ENCODE data around the gene DPYD. TPM values are rescaled to one million over a fixed set of nuclear protein-coding genes. Genes with fewer than 3 reads are reported as not detected.

Gene DPYD
- total and polyA plus RNA-seq, 9 donors: 17.2 to 45.9 (median 38.7) TPM

DNA sequence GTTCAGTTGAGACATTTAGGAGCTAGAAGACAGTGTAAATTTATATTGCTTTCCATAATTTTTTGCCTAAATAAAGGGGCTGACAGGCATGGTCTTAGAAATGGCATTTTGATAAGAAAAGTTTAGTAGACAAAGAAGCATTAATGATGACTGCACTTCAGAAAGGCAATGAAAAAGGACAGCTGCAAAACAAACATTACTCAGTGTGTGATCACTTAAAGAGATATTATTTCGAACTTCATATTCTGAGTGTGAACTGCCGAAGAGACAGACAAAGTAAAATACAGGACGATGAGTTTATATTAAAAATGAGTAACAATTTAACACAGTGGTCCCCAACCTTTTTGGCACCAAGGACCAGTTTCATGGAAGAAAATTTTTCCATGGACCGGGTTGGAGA, 243.1 kb downstream of the DPYD start:
- no peak for DNase-seq
- no peak overlapping the region for H3K27ac ChIP-seq
- no peaks in the 10 kb centered on the region for H3K4me1 ChIP-seq (ENCODE audit: insufficient read depth)
- no peaks in the 10 kb centered on the region for H3K36me3 ChIP-seq
- no peaks in the 10 kb centered on the region for H3K9me3 ChIP-seq
- no peak overlapping the region for H3K4me3 ChIP-seq
- TF ChIP-seq, protein P1, sequence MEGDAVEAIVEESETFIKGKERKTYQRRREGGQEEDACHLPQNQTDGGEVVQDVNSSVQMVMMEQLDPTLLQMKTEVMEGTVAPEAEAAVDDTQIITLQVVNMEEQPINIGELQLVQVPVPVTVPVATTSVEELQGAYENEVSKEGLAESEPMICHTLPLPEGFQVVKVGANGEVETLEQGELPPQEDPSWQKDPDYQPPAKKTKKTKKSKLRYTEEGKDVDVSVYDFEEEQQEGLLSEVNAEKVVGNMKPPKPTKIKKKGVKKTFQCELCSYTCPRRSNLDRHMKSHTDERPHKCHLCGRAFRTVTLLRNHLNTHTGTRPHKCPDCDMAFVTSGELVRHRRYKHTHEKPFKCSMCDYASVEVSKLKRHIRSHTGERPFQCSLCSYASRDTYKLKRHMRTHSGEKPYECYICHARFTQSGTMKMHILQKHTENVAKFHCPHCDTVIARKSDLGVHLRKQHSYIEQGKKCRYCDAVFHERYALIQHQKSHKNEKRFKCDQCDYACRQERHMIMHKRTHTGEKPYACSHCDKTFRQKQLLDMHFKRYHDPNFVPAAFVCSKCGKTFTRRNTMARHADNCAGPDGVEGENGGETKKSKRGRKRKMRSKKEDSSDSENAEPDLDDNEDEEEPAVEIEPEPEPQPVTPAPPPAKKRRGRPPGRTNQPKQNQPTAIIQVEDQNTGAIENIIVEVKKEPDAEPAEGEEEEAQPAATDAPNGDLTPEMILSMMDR (IDR thresholded peaks at IDR 0.05): no peak
- TF ChIP-seq EP300 (IDR thresholded peaks at IDR 0.05): no peak
- no peak for TF ChIP-seq POLR2A (IDR thresholded peaks at IDR 0.05)
- intact Hi-C loops (cut with DNase I): no loop called here
- H3K27me3 ChIP-seq: no peaks in the 10 kb centered on the region
- WGBS, 3 donors: 91 to 95% (median 92%) methylated on average over 4 of the region's 4 CpGs

DNA sequence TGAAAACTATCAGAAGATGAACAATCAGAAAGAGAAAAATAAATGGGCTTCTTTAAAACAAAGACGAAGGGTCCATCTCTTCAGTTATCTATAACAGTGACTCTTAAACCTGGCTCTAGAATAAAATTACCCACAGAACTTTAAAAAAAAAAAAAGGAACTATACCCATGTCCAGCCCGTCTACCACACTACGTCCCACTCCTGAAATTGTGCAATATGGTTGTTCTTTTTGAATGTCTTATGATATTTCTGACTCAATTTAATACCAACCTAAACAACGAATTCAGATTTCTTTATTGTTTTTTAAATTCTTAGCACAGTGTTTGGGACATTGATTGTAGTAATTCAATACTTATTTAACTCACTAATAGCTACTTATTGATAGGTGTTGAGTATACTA, 246.3 kb downstream of the DPYD start:
- H3K9me3 ChIP-seq: no peaks in the 10 kb centered on the region
- intact Hi-C loops (cut with DNase I): no loop called here
- no peak for DNase-seq
- H3K4me1 ChIP-seq (ENCODE audit: insufficient read depth): no peaks in the 10 kb centered on the region
- H3K27ac ChIP-seq: no peak overlapping the region
- no peaks in the 10 kb centered on the region for H3K27me3 ChIP-seq
- TF ChIP-seq POLR2A (IDR thresholded peaks at IDR 0.05) (no peak), EP300 (IDR thresholded peaks at IDR 0.05) (no peak)
- TF ChIP-seq, protein P1 (IDR thresholded peaks at IDR 0.05): no peak
- 79 to 81% (median 80%) methylated on average over 4 of the region's 4 CpGs for WGBS, 3 donors
- H3K4me3 ChIP-seq: no peak overlapping the region
- H3K36me3 ChIP-seq: no peaks in the 10 kb centered on the region

DNA sequence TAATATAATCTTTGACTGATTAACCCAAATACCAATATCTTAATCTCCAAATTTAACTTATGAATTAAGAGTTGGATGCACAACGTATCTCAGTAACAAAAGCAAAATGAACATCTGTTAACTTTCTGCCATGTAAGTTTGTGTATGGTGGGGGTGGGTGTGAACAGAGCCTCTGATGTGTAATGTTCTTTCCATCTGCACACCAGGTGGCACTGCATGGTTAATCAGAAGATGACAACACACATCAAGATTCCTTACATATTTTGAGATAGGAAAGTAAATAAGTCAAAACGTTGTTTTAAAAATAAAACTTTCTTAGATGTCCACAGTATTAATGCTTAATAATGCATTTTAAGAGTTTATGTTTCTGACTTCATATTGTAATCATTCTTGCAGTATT, 251.9 kb downstream of the DPYD start:
- H3K27ac ChIP-seq: no peak overlapping the region
- no peak for DNase-seq
- no peaks in the 10 kb centered on the region for H3K27me3 ChIP-seq
- H3K36me3 ChIP-seq: no peaks in the 10 kb centered on the region
- no peaks in the 10 kb centered on the region for H3K9me3 ChIP-seq
- no peaks in the 10 kb centered on the region for H3K4me1 ChIP-seq (ENCODE audit: insufficient read depth)
- intact Hi-C loops (cut with DNase I): no loop called here
- 9 to 23% (median 11%) methylated on average over 2 of the region's 2 CpGs for WGBS, 3 donors
- TF ChIP-seq EP300 (IDR thresholded peaks at IDR 0.05): no peak
- TF ChIP-seq, protein P1 (IDR thresholded peaks at IDR 0.05): no peak
- TF ChIP-seq POLR2A (IDR thresholded peaks at IDR 0.05): no peak
- H3K4me3 ChIP-seq: no peak overlapping the region

DNA sequence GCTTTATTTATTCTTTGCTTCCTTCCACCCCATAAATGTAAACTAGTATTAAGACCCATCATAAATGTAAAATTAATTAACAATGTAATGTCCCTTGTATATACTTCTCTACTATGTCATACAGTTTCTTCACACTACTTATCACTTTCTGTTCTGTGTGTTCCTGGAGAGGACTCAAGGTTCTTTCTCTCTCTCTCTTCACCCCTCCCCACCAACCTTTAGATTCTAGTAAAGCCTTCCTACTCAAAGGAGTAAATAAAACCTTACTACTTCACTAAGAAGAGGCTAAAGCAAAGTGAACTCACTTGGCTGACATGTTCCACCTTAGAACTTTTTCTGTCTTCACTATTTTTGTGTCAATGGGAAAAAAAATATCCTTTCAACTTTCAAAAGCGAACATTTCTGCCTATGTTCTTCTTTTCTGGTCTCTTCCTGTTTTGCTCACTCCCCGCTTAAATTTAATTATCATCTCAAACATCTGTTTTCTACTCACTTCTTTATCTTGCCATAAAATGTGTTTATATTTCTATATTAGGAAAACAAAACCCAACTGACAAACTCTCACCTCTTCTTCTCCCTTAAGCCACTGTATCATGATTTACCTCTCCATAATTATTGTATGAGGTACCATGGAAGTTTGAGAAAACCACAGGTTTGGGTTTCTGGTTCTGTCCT, 260.3 kb downstream of the DPYD start:
- Histone ChIP-seq H3K9me3 (no peaks in the 10 kb centered on the region), H3K27me3 (no peaks in the 10 kb centered on the region), H3K4me3 (no peak overlapping the region), H3K4me1 (ENCODE audit: insufficient read depth) (no peaks in the 10 kb centered on the region), H3K27ac (no peak overlapping the region), H3K36me3 (no peaks in the 10 kb centered on the region)
- 77 to 84% (median 82%) methylated on average over 2 of the region's 2 CpGs for WGBS, 3 donors
- intact Hi-C loops (cut with DNase I): no loop called here
- TF ChIP-seq EP300 (IDR thresholded peaks at IDR 0.05) (no peak), POLR2A (IDR thresholded peaks at IDR 0.05) (no peak)
- TF ChIP-seq, protein P1 (IDR thresholded peaks at IDR 0.05): no peak
- no peak for DNase-seq

All from ovary (tissue), 9 donors.